Measurements from ENCODE around the gene RTN4R. TPM values are rescaled to one million over a fixed set of nuclear protein-coding genes. Genes with fewer than 3 reads are reported as not detected.
A peak's percentile ranks its signal among the peaks of the same experiment; 100 is the strongest.

The RTN4R gene
- total and polyA plus RNA-seq, 2 of the 8 experiments (the other 6 are each of a cell fraction or from before 2014, with no cell fraction given): 21.8 to 41.3 TPM

DNA sequence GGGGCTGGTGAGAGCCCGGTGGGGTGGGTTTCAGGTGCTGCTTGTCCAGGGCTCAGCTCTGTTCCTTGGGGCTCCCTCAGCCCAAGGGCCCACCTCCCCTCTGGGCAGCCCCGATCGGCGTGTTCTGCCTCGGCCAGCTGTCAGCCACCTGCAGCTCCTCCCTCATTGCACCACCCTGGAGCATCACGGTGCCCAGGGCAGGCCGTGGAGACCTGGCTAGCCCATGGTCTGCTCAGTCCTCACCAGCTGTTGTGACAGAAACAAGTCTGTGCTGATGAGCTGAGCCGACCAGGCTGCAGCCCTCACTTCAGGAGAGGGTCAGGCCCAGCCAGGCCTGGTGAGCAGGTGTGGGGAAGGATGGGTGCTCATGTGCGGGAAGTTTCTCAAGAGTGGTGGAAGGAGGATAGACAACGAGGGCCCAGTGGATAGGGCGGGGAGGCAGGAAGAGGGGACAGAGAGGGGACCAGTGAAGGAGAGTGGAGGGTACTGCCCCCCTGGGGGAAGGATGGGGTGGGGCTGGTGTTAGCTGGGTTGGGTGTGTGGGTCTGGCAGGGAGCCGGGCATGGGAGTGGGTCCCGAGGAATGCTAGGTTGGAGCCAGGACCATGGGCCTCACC lies 16.5 kb upstream of the RTN4R start:
- H3K27ac ChIP-seq (ENCODE audit: low read depth, low read length): no peak overlapping the region
- H3K9ac ChIP-seq (replicated peaks in 1 of 4; ENCODE audit: extremely low read depth in 1 of 4, low read depth in 3 of 4, low read length in 3 of 4): no peak overlapping the region
- no peaks in the 10 kb centered on the region for H3K79me2 ChIP-seq (ENCODE audit: control insufficient read depth in 1 of 2, insufficient read depth in 2 of 2, low read length in 2 of 2)
- H3K18ac ChIP-seq (ENCODE audit: extremely low read depth, low read length): no peak overlapping the region
- H3K4me1 ChIP-seq (replicated peaks in 1 of 4; ENCODE audit: control insufficient read depth in 3 of 4, insufficient read depth in 4 of 4, low read length in 3 of 4): no peaks in the 10 kb centered on the region
- CTCF ChIA-PET (ENCODE audit: partially characterized antibody): interaction anchor here (0.7 to 11.5 kb wide), 22 partner anchors 10 to 129 kb away, joined by 3 to 98 read pairs (median 5); no protein-coding TSS in a partner anchor
- no peaks in the 10 kb centered on the region for H3K27me3 ChIP-seq (replicated peaks in 1 of 4; ENCODE audit: control insufficient read depth in 3 of 4, extremely low read depth in 1 of 4, insufficient read depth in 3 of 4, low read length in 3 of 4)
- H4K91ac ChIP-seq (replicated peaks; ENCODE audit: insufficient read length, low read length): no peak overlapping the region
- no peak overlapping the region for H2AFZ ChIP-seq (ENCODE audit: low read length)
- H2BK15ac ChIP-seq (ENCODE audit: low read length): no peak overlapping the region
- no peak overlapping the region for H3K4me3 ChIP-seq (ENCODE audit: extremely low read depth in 1 of 4, insufficient read depth in 2 of 4, low read depth in 3 of 4, low read length in 4 of 4)
- no peak overlapping the region for H4K5ac ChIP-seq (ENCODE audit: insufficient read length, low read depth, low read length)
- no peak overlapping the region for H3K4ac ChIP-seq (replicated peaks; ENCODE audit: insufficient read length, low read depth, low read length)
- H2BK5ac ChIP-seq (ENCODE audit: low read depth, low read length): peak overlapping the region; percentile 9; the same call in 1 of the 2 replicates
- H2BK120ac ChIP-seq (replicated peaks; ENCODE audit: low read depth, low read length): no peak overlapping the region
- 0 out of 2 replicates have a peak overlapping the region, but pooled peaks have one; percentile 25 for H4K8ac ChIP-seq (ENCODE audit: extremely low read depth, insufficient read depth, low read length)
- no peak overlapping the region for H2BK12ac ChIP-seq (ENCODE audit: low read depth, low read length)
- H3K36me3 ChIP-seq (ENCODE audit: control insufficient read depth in 2 of 4, insufficient read depth in 4 of 4, low read length in 3 of 4): no peaks in the 10 kb centered on the region
- POLR2A ChIA-PET (ENCODE audit: partially characterized antibody): interaction anchor here (1.5 kb wide), 1 partner anchor 154 kb away, joined by 6 read pairs; no protein-coding TSS in a partner anchor
- H3K56ac ChIP-seq (replicated peaks; ENCODE audit: insufficient read length, low read depth, low read length): no peak overlapping the region
- H3K4me2 ChIP-seq (ENCODE audit: insufficient read depth in 1 of 2, low read depth in 2 of 2, low read length in 2 of 2): no peak overlapping the region
- no peaks in the 10 kb centered on the region for H4K20me1 ChIP-seq (replicated peaks in 1 of 2; ENCODE audit: control insufficient read depth in 1 of 2, insufficient read depth in 2 of 2, low read length in 2 of 2)
- WGBS, 2 experiments (ENCODE audit: extremely low coverage in 1 of 2, insufficient coverage in 1 of 2, insufficient read length in 1 of 2, insufficient replicate concordance in 2 of 2, low coverage in 1 of 2, low lambda C conversion rate in 2 of 2, missing lambda C conversion rate in 1 of 2): 86% methylated on average over 11 of the region's 13 CpGs; no CpG with 5 or more reads in 1 of the 2 experiments
- H2AK5ac ChIP-seq (ENCODE audit: low read depth, low read length): no peak overlapping the region
- H3K23me2 ChIP-seq (ENCODE audit: low read depth, low read length): no peaks in the 10 kb centered on the region
- no peaks in the 10 kb centered on the region for H3K79me1 ChIP-seq (ENCODE audit: low read depth, low read length)
- H2BK20ac ChIP-seq (ENCODE audit: low read length): no peak overlapping the region
- no peak overlapping the region for H3K23ac ChIP-seq (ENCODE audit: insufficient read length)
- H3K14ac ChIP-seq (ENCODE audit: insufficient read length): no peak overlapping the region
- FAIRE-seq (no peak), DNase-seq (ENCODE audit: low read depth in 1 of 2, low spot score in 2 of 2) (no peak)
- no peaks in the 10 kb centered on the region for H3K9me3 ChIP-seq (ENCODE audit: insufficient read depth in 2 of 2, low read depth in 1 of 2, low read length in 1 of 2)
- TF ChIP-seq EZH2 (IDR thresholded peaks at IDR 0.05; ENCODE audit: low read depth, low read length, severe bottlenecking) (no peak), ASH2L (IDR thresholded peaks at IDR 0.05; ENCODE audit: low read length) (no peak), EP300 (IDR thresholded peaks at IDR 0.05; ENCODE audit: borderline replicate concordance in 1 of 2, low read depth in 2 of 2, low read length in 2 of 2) (no peak), GABPA (IDR thresholded peaks at IDR 0.05; ENCODE audit: borderline replicate concordance, insufficient read depth, low read length) (no peak), POLR2AphosphoS5 (IDR thresholded peaks at IDR 0.05; ENCODE audit: low read depth, low read length) (no peak), BCL11A (IDR thresholded peaks at IDR 0.05; ENCODE audit: low read depth in 2 of 2, low read length in 2 of 2) (no peak), TAF1 (IDR thresholded peaks at IDR 0.05; ENCODE audit: low read depth, low read length) (no peak), YY1 (IDR thresholded peaks at IDR 0.05; ENCODE audit: low read depth, low read length) (no peak)
- TF ChIP-seq, protein P1, sequence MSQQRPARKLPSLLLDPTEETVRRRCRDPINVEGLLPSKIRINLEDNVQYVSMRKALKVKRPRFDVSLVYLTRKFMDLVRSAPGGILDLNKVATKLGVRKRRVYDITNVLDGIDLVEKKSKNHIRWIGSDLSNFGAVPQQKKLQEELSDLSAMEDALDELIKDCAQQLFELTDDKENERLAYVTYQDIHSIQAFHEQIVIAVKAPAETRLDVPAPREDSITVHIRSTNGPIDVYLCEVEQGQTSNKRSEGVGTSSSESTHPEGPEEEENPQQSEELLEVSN (IDR thresholded peaks at IDR 0.05): no peak

Measured in H1 (cell line).